ENCODE results near the gene GRAP. TPM values are rescaled to one million over a fixed set of nuclear protein-coding genes. Genes with fewer than 3 reads are reported as not detected.

GRAP gene
- total RNA-seq, 1 donor from 2014 or later: 0.35 TPM

DNA sequence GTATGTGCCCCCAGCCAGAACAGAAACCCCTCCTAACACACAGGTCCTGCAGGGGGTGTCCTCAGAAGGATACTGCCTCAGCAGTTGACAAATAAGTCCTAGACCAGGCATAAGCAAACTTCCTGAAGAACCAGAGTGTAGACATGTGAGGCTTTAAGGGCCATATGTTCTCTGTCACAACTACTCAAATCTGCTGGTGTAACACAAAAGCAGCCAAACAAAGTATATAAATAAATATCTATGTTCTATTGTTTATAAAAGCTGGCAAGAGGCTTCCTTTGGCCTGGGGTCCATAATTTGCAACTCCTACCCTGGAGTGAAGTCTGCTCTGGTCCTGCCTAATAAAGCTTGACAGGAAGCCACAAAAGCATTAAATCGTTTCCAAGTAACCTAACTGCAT, 52.1 kb downstream of the GRAP start:
- DNase-seq (ENCODE audit: low spot score): no peak
- TF ChIP-seq, protein P1, sequence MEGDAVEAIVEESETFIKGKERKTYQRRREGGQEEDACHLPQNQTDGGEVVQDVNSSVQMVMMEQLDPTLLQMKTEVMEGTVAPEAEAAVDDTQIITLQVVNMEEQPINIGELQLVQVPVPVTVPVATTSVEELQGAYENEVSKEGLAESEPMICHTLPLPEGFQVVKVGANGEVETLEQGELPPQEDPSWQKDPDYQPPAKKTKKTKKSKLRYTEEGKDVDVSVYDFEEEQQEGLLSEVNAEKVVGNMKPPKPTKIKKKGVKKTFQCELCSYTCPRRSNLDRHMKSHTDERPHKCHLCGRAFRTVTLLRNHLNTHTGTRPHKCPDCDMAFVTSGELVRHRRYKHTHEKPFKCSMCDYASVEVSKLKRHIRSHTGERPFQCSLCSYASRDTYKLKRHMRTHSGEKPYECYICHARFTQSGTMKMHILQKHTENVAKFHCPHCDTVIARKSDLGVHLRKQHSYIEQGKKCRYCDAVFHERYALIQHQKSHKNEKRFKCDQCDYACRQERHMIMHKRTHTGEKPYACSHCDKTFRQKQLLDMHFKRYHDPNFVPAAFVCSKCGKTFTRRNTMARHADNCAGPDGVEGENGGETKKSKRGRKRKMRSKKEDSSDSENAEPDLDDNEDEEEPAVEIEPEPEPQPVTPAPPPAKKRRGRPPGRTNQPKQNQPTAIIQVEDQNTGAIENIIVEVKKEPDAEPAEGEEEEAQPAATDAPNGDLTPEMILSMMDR (IDR thresholded peaks at IDR 0.05): no peak
- no peak overlapping the region for H3K27ac Mint-ChIP-seq (ENCODE audit: unreplicated experiment)
- H3K4me3 Mint-ChIP-seq (ENCODE audit: unreplicated experiment): no peak overlapping the region
- no peaks in the 10 kb centered on the region for H3K4me1 Mint-ChIP-seq (ENCODE audit: low read depth)
- peaks cover 9% of the 10 kb centered on the region for H3K36me3 Mint-ChIP-seq (ENCODE audit: low read depth)
- H3K27me3 Mint-ChIP-seq (ENCODE audit: low read depth): no peaks in the 10 kb centered on the region
- H3K9me3 Mint-ChIP-seq (ENCODE audit: low read depth): peaks cover 10% of the 10 kb centered on the region

DNA sequence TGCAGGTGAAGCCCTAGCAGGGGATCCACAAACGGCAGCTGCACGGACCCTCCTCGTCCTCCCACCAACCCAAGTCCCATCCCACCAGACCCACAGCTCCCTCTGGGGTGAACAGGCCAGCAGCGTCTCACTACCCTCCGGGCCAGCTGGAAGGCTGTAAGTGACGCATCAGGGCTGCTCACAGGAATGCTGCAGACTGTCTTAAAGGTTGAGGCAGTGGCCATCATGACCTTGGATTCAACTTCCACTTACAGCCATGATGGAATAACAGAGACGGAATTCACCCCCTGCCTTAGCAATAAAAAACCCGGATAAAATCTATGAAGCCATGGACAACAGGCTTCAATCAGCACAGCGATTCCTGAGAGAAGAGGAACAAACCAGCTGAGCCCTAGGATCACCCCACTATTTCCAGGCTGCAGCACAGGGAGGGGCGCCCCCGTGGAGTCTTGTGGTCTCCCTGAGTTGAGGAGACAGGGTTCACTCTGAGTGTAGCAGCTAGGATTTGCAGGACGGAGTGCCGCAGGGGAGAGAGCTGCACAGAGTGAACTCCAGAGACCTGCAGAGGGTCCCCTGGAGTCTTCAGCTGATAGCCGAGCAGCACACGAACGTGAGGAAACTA, 52.7 kb downstream of the GRAP start:
- H3K36me3 Mint-ChIP-seq (ENCODE audit: low read depth): peaks cover 9% of the 10 kb centered on the region
- peaks cover 10% of the 10 kb centered on the region for H3K9me3 Mint-ChIP-seq (ENCODE audit: low read depth)
- TF ChIP-seq, protein P1 (IDR thresholded peaks at IDR 0.05): no peak
- H3K27me3 Mint-ChIP-seq (ENCODE audit: low read depth): no peaks in the 10 kb centered on the region
- DNase-seq (ENCODE audit: low spot score): no peak
- H3K27ac Mint-ChIP-seq (ENCODE audit: unreplicated experiment): no peak overlapping the region
- H3K4me1 Mint-ChIP-seq (ENCODE audit: low read depth): no peaks in the 10 kb centered on the region
- no peak overlapping the region for H3K4me3 Mint-ChIP-seq (ENCODE audit: unreplicated experiment)

DNA sequence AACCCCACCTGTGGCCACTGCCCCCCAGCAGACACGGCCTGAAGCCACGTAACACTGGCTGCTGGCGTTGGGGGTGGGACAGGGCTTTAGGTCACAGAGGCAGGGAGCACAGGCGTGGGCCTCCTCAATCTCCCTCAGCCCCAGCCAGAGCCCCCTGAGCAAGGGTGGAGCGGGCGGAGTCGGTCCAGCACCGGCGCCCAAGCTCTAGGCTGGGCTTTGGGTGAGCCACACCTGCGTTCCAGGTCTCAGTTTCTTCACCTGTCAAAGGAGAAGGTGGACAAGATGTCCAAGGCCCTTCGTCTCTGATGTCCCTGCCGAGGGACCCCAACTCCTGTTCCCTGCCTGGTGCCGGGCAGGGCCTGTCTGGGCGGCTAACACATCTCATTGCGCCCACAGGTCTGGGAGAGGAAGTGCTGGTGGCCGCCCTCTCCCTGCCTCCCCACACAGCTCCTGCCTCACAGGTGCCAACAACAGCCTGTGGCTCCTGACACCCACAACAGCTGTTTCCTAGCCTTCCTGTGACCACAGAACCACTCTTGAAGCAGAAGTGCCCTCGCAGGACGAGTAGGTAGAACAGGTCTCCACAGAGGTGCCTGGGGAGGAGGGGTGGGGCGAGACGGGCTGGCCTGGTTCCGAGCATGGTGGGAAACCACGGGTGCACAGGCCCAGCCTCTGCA, 54.2 kb downstream of the GRAP start:
- no peak for DNase-seq (ENCODE audit: low spot score)
- H3K9me3 Mint-ChIP-seq (ENCODE audit: low read depth): peaks cover 10% of the 10 kb centered on the region
- H3K27ac Mint-ChIP-seq (ENCODE audit: unreplicated experiment): no peak overlapping the region
- peaks cover 9% of the 10 kb centered on the region for H3K36me3 Mint-ChIP-seq (ENCODE audit: low read depth)
- TF ChIP-seq, protein P1 (IDR thresholded peaks at IDR 0.05): no peak
- H3K4me3 Mint-ChIP-seq (ENCODE audit: unreplicated experiment): no peak overlapping the region
- H3K4me1 Mint-ChIP-seq (ENCODE audit: low read depth): no peaks in the 10 kb centered on the region
- H3K27me3 Mint-ChIP-seq (ENCODE audit: low read depth): no peaks in the 10 kb centered on the region

DNA sequence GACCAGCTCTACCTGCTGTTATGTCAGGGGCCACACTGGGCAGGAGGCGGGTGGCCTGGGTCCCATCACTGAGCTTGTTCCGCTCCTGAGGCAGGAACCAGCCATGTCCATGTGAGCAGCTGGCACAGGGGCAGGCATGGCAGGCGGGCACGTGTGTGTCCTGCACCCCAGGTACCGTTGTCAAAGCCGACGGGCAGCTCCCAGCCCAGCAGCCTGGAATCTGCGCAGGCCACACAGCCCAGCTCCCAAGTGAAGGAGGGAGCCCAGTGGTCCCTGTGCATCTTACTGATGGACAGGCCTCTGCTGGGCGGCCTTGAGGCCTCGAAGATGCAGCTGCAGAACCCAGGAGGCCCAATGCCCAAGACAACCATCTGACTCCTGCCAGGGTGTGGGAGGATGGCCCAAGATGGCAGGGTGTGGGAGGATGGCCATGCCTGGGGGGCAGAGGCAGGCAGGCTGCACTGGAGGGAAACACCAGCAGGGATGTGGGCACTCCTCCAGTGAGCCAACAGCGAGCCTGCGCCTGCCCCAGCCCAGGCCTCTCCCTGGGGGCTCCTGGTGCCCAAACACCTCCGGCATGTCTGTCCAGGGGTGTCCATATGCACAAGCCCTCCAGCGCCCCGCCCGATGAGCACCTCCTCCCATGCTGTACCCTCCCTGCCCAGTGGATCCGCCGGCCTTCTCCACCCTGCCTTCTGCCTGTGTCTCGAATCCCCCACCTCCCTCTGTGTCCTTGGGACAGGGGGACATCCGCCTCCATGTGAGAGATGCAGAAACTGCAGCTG, 55.0 kb downstream of the GRAP start:
- DNase-seq (ENCODE audit: low spot score): no peak
- Mint-ChIP-seq H3K4me3 (ENCODE audit: unreplicated experiment) (no peak overlapping the region), H3K27ac (ENCODE audit: unreplicated experiment) (no peak overlapping the region), H3K4me1 (ENCODE audit: low read depth) (no peaks in the 10 kb centered on the region), H3K9me3 (ENCODE audit: low read depth) (peaks cover 10% of the 10 kb centered on the region), H3K27me3 (ENCODE audit: low read depth) (no peaks in the 10 kb centered on the region), H3K36me3 (ENCODE audit: low read depth) (peaks cover 9% of the 10 kb centered on the region)
- TF ChIP-seq, protein P1 (IDR thresholded peaks at IDR 0.05): no peak

DNA sequence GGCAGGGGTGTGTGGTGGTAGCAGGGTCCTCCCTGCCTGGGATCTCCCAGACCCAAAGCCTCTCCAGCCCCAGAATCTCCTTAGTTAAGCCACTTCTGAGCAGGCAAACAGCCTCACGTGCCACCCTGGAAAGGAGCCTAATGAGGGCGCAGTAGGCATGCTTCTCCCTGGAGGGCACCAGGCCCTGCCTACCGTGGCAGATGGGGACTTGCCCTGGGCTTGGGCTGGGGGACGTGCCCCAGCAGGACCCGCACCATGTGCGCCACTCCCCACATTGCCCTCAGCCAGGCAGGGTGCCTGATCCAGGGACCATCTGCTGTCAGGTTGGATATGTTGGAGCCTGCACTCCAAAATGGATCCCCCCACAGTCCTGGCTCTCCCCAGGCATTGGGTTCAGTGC, 56.4 kb downstream of the GRAP start:
- TF ChIP-seq, protein P1 (IDR thresholded peaks at IDR 0.05): no peak
- no peaks in the 10 kb centered on the region for H3K4me1 Mint-ChIP-seq (ENCODE audit: low read depth)
- DNase-seq (ENCODE audit: low spot score): no peak
- peaks cover 6% of the 10 kb centered on the region for H3K9me3 Mint-ChIP-seq (ENCODE audit: low read depth)
- H3K4me3 Mint-ChIP-seq (ENCODE audit: unreplicated experiment): no peak overlapping the region
- H3K27me3 Mint-ChIP-seq (ENCODE audit: low read depth): no peaks in the 10 kb centered on the region
- no peak overlapping the region for H3K27ac Mint-ChIP-seq (ENCODE audit: unreplicated experiment)
- peaks cover 4% of the 10 kb centered on the region for H3K36me3 Mint-ChIP-seq (ENCODE audit: low read depth)

Data from chondrocyte (in vitro differentiated cells).